Activated naive CD8-positive, alpha-beta T cell treated with anti-CD3 and anti-CD28 coated beads, Interleukin-2, amount 10 ng/mL, durations not matched to agents 7 days and 5 days (primary cell): ENCODE measurements around the gene OPN1LW. TPM values are rescaled to one million over a fixed set of nuclear protein-coding genes. Genes with fewer than 3 reads are reported as not detected.
"Not testable (repeated sequence)": the region's sequence is repeated elsewhere in the genome, so short reads cannot be mapped to it uniquely, and the experiment has no call there.

Experiments
- ATAC-seq: fragments of 150-1000 bp; cut with Tn5 transposase; one replicate; pipeline ENCODE4 v1.10.0; 2021; ENCODE audit warnings: low read depth, moderate library complexity
- POLR2A ChIA-PET: fragments of 350-600 bp; sonication (Branson Sonifier 250); formaldehyde crosslinking; loops from one replicate; lab custom pipeline; 2021; ENCODE audit warnings: antibody characterized with exemption; lab: Charles Lee
- DNase-seq: peaks from one replicate; pipeline ENCODE4 v3.0.0; 2021
- H3K27ac Mint-ChIP-seq: one replicate; pipeline ENCODE4 v1.8.0; 2022; ENCODE audit warnings: mild to moderate bottlenecking, mixed read lengths
- H3K27me3 Mint-ChIP-seq: one replicate; pipeline ENCODE4 v1.8.0; 2022; ENCODE audit warnings: mild to moderate bottlenecking, moderate library complexity, mixed read lengths
- H3K36me3 Mint-ChIP-seq: one replicate; pipeline ENCODE4 v1.8.0; 2021; ENCODE audit warnings: mild to moderate bottlenecking, mixed read lengths
- H3K4me1 Mint-ChIP-seq: one replicate; pipeline ENCODE4 v1.8.0; 2021; ENCODE audit warnings: mixed read lengths
- H3K4me3 Mint-ChIP-seq: one replicate; pipeline ENCODE4 v1.8.0; 2022; ENCODE audit warnings: mild to moderate bottlenecking, moderate library complexity, mixed read lengths
- H3K9me3 Mint-ChIP-seq: one replicate; pipeline ENCODE4 v1.8.0; 2021; ENCODE audit warnings: mixed read lengths
- total RNA-seq, 2 experiments: library from RNA; stranded (reverse); gene quantifications; one replicate each; pipeline ENCODE4 v1.2.3, GENCODE V29; 2021

The OPN1LW gene
- not detected for total RNA-seq

- POLR2A ChIA-PET, H3K9me3 Mint-ChIP-seq, DNase-seq, H3K4me1 Mint-ChIP-seq, H3K27me3 Mint-ChIP-seq, H3K36me3 Mint-ChIP-seq, H3K4me3 Mint-ChIP-seq, H3K27ac Mint-ChIP-seq, ATAC-seq: not testable (repeated sequence)
Measured at GRCh38 chrX:154144010-154144409, at the start of gene OPN1LW. Gene OPN1LW, plus strand, starts transcription at chrX:154144243. Its CDS starts 41 bp downstream, at chrX:154144284.

- peaks cover 5% of the 10 kb centered on the region for H3K36me3 Mint-ChIP-seq
- H3K4me1 Mint-ChIP-seq: peaks cover 48% of the 10 kb centered on the region
- no peak for DNase-seq
- H3K27me3 Mint-ChIP-seq: no peaks in the 10 kb centered on the region
- peak overlapping the region; percentile 90 for H3K4me3 Mint-ChIP-seq
- peak overlapping the region; percentile 73 for H3K27ac Mint-ChIP-seq
- POLR2A ChIA-PET: interaction anchor here (0.7 kb wide), 1 partner anchor 276 kb away, joined by 3 read pairs; no protein-coding TSS in a partner anchor
- no peak for ATAC-seq
- H3K9me3 Mint-ChIP-seq: no peaks in the 10 kb centered on the region
Measured at GRCh38 chrX:154094833-154095232, 49.2 kb upstream of the OPN1LW start.

GRCh38 chrX:154096140-154097002 is 47.7 kb upstream of the OPN1LW start:
- Mint-ChIP-seq H3K4me3 (peak overlapping the region; percentile 90), H3K36me3 (no peaks in the 10 kb centered on the region), H3K27me3 (peaks cover 4% of the 10 kb centered on the region), H3K9me3 (no peaks in the 10 kb centered on the region), H3K4me1 (peaks cover 42% of the 10 kb centered on the region), H3K27ac (peak overlapping the region; percentile 91)
- ATAC-seq (no peak), DNase-seq (peak; percentile 37)
- POLR2A ChIA-PET: interaction anchor here (1.0 kb wide), 1 partner anchor 215 kb away, joined by 4 read pairs; no protein-coding TSS in a partner anchor

- H3K36me3 Mint-ChIP-seq: no peaks in the 10 kb centered on the region
- H3K27me3 Mint-ChIP-seq: peaks cover 6% of the 10 kb centered on the region
- peak overlapping the region; percentile 90 for H3K4me3 Mint-ChIP-seq
- H3K9me3 Mint-ChIP-seq: no peaks in the 10 kb centered on the region
- H3K27ac Mint-ChIP-seq: peak overlapping the region; percentile 91
- peak; percentile 17 for ATAC-seq
- DNase-seq: peak; percentile 69
- peaks cover 39% of the 10 kb centered on the region for H3K4me1 Mint-ChIP-seq
- POLR2A ChIA-PET: interaction anchor here (1.0 kb wide), 3 partner anchors 27 to 214 kb away, joined by 3 to 5 read pairs (median 4); no protein-coding TSS in a partner anchor
Measured at GRCh38 chrX:154097003-154097588, 46.9 kb upstream of the OPN1LW start.

- Mint-ChIP-seq H3K4me3 (peak within 1 kb of the TSS; percentile 90), H3K27me3 (peaks cover 9% of the 10 kb centered on the region), H3K27ac (peak within 1 kb of the TSS; percentile 91), H3K4me1 (peaks cover 33% of the 10 kb centered on the region), H3K36me3 (no peaks in the 10 kb centered on the region), H3K9me3 (no peaks in the 10 kb centered on the region)
- ATAC-seq: peak; percentile 92
- POLR2A ChIA-PET: interaction anchor here (1.0 kb wide), 3 partner anchors 26 to 214 kb away, joined by 3 to 5 read pairs (median 4); no protein-coding TSS in a partner anchor
- DNase-seq: peak; percentile 90
Measured at GRCh38 chrX:154097589-154098541, 46.2 kb upstream of the OPN1LW start, which contains the start of gene MECP2. Gene MECP2, minus strand, starts transcription at chrX:154097717.

GRCh38 chrX:154098551-154098950 is 45.5 kb upstream of the OPN1LW start:
- peaks cover 29% of the 10 kb centered on the region for H3K4me1 Mint-ChIP-seq
- no peaks in the 10 kb centered on the region for H3K36me3 Mint-ChIP-seq
- POLR2A ChIA-PET: no interaction called here
- ATAC-seq (no peak), DNase-seq (no peak)
- peaks cover 9% of the 10 kb centered on the region for H3K27me3 Mint-ChIP-seq
- H3K9me3 Mint-ChIP-seq: no peaks in the 10 kb centered on the region
- H3K4me3 Mint-ChIP-seq: peak overlapping the region; percentile 84
- H3K27ac Mint-ChIP-seq: peak overlapping the region; percentile 83

DNA sequence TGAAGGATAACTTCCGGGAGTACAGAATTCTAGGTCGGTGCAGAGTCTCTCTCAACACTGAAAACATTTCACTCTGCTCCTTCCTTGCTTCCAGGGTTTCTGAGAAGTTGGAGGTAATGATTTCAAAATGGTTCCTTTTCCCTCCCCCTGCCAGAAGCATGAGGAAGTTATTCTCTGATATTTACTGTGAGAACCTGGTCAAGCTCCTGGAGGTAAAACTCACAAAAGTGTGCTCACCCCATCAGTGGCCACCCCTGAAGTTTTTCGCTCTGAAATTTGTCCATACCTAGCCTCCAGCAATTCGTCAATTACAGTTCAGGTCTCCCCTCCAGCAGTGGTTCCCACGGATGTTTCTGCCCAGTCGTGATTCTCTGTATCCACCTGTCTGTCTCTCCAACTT is 30.3 kb upstream of the OPN1LW start:
- no peaks in the 10 kb centered on the region for H3K36me3 Mint-ChIP-seq
- H3K27me3 Mint-ChIP-seq: peaks cover 5% of the 10 kb centered on the region
- DNase-seq (no peak), ATAC-seq (no peak)
- POLR2A ChIA-PET: no interaction called here
- no peaks in the 10 kb centered on the region for H3K9me3 Mint-ChIP-seq
- H3K4me3 Mint-ChIP-seq: no peak overlapping the region
- no peaks in the 10 kb centered on the region for H3K4me1 Mint-ChIP-seq
- H3K27ac Mint-ChIP-seq: no peak overlapping the region

GRCh38 chrX:154114652-154115051 is 29.4 kb upstream of the OPN1LW start:
- Mint-ChIP-seq H3K4me1 (no peaks in the 10 kb centered on the region), H3K27me3 (peaks cover 5% of the 10 kb centered on the region), H3K9me3 (no peaks in the 10 kb centered on the region), H3K4me3 (no peak overlapping the region), H3K27ac (no peak overlapping the region), H3K36me3 (no peaks in the 10 kb centered on the region)
- no peak for DNase-seq
- ATAC-seq: no peak
- POLR2A ChIA-PET: no interaction called here

- no peak for ATAC-seq
- POLR2A ChIA-PET: no interaction called here
Measured at GRCh38 chrX:154115071-154115470, 29.0 kb upstream of the OPN1LW start.

DNA sequence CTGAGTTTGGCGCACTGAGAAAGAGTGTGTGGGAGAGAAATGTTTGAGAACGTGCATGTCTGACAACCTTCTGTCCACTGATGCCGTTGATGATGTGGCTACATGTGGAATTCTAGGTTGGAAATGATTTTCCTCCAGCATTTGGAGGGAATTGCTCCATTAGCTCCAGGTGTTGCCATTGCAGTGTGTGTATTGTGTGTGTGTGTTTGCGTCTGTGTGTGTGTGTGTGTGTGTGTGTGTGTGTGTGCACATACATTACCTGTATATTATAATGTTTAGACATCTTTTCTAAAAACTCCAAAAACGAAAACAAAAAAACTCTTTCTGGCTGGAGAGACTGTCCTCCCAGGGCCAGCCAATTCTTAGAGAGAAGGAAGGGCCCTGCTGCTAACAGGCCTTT is 28.3 kb upstream of the OPN1LW start:
- Mint-ChIP-seq H3K27ac (peak overlapping the region; percentile 34), H3K36me3 (no peaks in the 10 kb centered on the region), H3K27me3 (peaks cover 5% of the 10 kb centered on the region), H3K9me3 (no peaks in the 10 kb centered on the region), H3K4me1 (no peaks in the 10 kb centered on the region), H3K4me3 (no peak overlapping the region)
- DNase-seq (no peak), ATAC-seq (no peak)
- POLR2A ChIA-PET: no interaction called here

More at GRCh38 chrX:154115071-154115470, 29.0 kb upstream of the OPN1LW start:
- H3K4me1 Mint-ChIP-seq: no peaks in the 10 kb centered on the region
- DNase-seq: no peak
- no peak overlapping the region for H3K27ac Mint-ChIP-seq
- no peaks in the 10 kb centered on the region for H3K9me3 Mint-ChIP-seq
- no peaks in the 10 kb centered on the region for H3K36me3 Mint-ChIP-seq
- H3K4me3 Mint-ChIP-seq: no peak overlapping the region
- H3K27me3 Mint-ChIP-seq: peaks cover 5% of the 10 kb centered on the region

DNA sequence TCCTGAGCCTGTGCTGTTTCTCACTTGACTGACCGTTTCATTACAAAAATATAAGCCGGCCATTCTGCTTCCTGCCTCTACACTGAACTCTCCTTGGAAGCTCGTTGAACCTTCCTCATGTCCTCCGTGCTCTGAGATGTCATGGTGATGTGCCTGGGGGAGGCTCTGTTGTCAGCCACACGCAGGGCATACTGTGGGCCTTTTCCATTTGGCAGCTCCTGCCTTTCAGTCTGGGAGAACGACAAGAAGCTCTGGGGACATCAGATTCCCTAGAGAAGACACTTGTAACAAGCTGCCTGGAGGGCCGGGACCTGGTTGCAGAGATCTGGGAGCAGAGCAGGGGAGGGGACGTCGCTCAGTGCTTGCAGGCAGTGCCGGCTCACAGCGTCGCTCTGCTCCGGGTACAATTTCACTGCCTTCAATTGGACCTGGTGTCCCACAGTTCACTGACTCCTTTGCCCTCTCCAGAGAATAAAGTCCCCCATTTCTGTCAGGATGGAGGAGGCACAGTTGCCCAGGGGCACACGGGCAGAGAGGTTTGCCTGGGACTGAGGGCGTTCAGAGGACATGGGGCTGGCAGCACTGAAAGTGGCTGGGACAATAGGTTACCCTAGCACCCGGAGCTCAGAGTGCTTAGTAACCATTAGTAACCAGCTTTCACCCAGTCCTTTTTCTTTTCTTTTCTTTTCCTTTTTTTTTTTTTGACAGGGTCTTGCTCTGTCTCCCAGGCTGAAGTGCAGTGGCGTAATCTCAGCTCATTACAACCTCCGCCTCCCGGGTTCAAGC is 27.4 kb upstream of the OPN1LW start:
- Mint-ChIP-seq H3K27ac (no peak overlapping the region), H3K4me1 (no peaks in the 10 kb centered on the region), H3K27me3 (peaks cover 5% of the 10 kb centered on the region), H3K4me3 (no peak overlapping the region), H3K9me3 (no peaks in the 10 kb centered on the region), H3K36me3 (no peaks in the 10 kb centered on the region)
- DNase-seq: no peak
- no peak for ATAC-seq
- POLR2A ChIA-PET: no interaction called here

GRCh38 chrX:154117566-154117965 is 26.5 kb upstream of the OPN1LW start:
- no peaks in the 10 kb centered on the region for H3K9me3 Mint-ChIP-seq
- no peak overlapping the region for H3K4me3 Mint-ChIP-seq
- POLR2A ChIA-PET: no interaction called here
- no peaks in the 10 kb centered on the region for H3K4me1 Mint-ChIP-seq
- no peak overlapping the region for H3K27ac Mint-ChIP-seq
- peaks cover 3% of the 10 kb centered on the region for H3K27me3 Mint-ChIP-seq
- DNase-seq (no peak), ATAC-seq (no peak)
- H3K36me3 Mint-ChIP-seq: no peaks in the 10 kb centered on the region
